ENCODE measurements around the gene GABBR2. TPM values are rescaled to one million over a fixed set of nuclear protein-coding genes. Genes with fewer than 3 reads are reported as not detected.

The GABBR2 gene
- polyA plus RNA-seq, 4 donors = 2.7 to 5.0 (median 4.6) TPM

GRCh38 chr9:98381311-98382103 is 327.2 kb downstream of the GABBR2 start:
- no peak for DNase-seq (ENCODE audit: low read depth in 4 of 4, low spot score in 3 of 4)

- DNase-seq (ENCODE audit: low read depth in 4 of 4, low spot score in 3 of 4) = no peak
Measured at GRCh38 chr9:98380065-98380681, 328.6 kb downstream of the GABBR2 start.

- DNase-seq (ENCODE audit: low read depth in 4 of 4, low spot score in 3 of 4) = no peak
Measured at GRCh38 chr9:98379572-98379971, 329.2 kb downstream of the GABBR2 start.

- no peak for DNase-seq (ENCODE audit: low read depth in 4 of 4, low spot score in 3 of 4)
Measured at GRCh38 chr9:98378794-98379193, 329.9 kb downstream of the GABBR2 start.

GRCh38 chr9:98378206-98378780 is 330.4 kb downstream of the GABBR2 start:
- no peak for DNase-seq (ENCODE audit: low read depth in 4 of 4, low spot score in 3 of 4)

DNA sequence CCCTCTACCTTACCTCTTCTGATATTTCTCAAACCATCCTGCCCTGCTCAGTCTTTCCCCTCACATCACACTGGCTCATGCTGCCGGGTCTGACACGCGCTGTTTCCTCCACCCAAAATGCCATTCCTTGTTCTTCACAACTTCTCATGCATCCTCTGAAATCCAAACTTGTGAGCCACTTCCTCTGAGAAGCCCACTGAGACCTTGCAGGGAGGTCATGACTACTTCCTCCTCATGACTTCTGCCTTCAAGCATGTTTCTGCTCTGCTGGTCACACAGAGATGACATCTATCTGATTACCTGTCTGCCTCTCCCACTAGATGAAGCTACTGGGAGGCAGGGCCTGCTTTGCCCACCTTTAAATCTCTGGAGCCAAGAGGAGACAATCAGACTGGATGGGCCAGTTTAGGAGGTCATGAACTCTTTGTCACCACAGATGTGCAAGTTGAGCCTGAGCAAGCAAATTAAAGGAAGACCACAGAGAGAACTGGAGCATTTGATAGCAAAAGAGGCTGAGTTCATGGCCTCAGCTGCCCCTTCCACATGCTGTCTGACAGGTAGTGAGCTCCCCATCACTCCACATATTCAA is 333.5 kb downstream of the GABBR2 start:
- DNase-seq (ENCODE audit: low read depth in 4 of 4, low spot score in 3 of 4) = no peak

GRCh38 chr9:98374385-98375051 is 334.2 kb downstream of the GABBR2 start:
- DNase-seq (ENCODE audit: low read depth in 4 of 4, low spot score in 3 of 4) = no peak

GRCh38 chr9:98373609-98374008 is 335.1 kb downstream of the GABBR2 start:
- no peak for DNase-seq (ENCODE audit: low read depth in 4 of 4, low spot score in 3 of 4)

DNA sequence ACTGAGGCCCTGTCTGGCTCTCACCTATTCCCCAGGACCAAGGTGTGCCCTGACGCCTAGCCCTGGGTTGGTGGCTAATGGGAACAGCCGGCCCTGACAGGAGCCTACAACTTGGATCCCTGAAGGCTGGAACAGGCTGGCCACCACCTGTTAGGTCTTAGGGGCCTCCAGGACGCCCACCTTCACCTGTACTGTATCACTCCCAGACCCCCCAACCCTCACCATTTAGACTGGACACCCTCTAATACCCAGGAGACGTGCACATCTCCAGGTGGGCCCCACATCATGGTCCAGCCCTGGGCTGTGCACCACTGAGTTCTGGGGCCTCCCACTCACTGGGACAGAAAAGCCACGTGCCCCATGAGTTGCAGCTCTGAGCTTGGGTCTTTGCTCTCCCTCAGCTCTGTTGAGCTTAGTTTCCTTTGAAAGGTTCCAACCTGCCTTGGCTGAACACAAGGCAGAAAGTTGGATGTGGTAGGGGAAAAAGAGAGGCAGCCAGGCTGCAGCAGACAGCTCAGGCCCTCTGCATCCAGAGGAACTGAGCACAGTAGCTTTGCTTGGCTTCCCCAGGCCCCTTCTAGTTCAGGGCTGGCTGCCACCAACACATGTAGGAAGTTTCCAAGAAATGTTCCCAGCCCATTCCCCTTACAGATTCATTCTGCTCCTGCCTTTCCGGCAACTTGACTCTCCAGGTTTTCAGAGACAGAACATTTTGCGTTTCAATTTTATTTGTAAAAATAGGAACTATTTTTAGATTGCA is 336.5 kb downstream of the GABBR2 start:
- no peak for DNase-seq (ENCODE audit: low read depth in 4 of 4, low spot score in 3 of 4)

DNA sequence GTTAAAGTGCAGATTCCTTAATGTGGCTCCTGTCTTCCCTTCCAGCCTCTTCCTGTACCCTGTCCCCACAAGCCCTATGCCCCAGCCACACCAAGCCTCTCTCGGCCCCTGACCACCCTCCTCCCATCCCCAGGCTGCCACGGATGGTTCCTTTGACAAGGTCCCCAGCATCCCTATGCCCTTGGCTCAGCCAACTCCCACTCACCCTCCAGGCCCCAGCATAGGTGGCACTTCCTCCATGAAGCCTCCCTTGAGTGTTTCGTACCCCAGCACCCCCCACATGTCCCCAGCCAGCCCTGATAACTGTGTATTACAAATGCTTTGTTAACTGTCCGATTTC is 337.8 kb downstream of the GABBR2 start:
- no peak for DNase-seq (ENCODE audit: low read depth in 4 of 4, low spot score in 3 of 4)

- no peak for DNase-seq (ENCODE audit: low read depth in 4 of 4, low spot score in 3 of 4)
Measured at GRCh38 chr9:98370300-98370975, 338.3 kb downstream of the GABBR2 start.

DNA sequence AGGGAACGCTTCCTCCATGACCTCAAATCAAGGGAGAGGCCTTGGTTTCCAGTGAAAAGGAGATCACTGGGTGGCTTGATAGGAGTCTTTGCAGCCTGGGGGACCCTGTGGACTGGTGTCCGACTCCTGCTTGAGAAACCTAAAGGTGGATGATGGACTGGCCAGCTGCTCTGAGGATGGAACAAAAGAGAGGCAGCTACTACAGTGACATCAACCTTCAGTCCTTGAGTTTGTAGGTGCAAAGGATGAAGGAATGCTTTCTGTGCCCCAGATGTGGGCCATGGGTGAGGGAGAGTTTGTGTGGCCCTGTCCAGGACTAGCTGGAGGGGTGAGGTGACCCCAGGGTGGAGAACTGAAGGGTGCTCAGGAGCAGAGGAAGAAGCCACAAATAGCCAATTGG is 338.8 kb downstream of the GABBR2 start:
- no peak for DNase-seq (ENCODE audit: low read depth in 4 of 4, low spot score in 3 of 4)

- no peak for DNase-seq (ENCODE audit: low read depth in 4 of 4, low spot score in 3 of 4)
Measured at GRCh38 chr9:98369471-98369870, 339.3 kb downstream of the GABBR2 start.

DNA sequence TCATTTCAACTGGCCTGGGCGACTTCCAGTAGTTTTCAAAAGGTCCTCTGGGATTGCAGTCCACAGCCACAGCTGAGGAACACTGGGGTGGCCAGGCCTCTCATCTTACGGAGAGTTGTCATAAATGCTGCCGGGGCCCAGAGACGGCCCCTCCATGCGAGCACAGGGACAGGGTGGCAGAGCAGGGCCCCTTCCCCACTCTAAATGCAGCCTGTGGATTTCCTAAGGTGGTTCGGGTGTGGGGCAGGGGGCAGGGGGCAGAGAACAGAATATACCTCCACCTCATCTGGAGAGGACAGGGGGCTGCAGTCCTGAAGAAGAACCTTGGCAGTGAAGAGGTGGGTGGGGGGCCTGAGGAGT is 339.7 kb downstream of the GABBR2 start:
- DNase-seq (ENCODE audit: low read depth in 4 of 4, low spot score in 3 of 4) = no peak

DNA sequence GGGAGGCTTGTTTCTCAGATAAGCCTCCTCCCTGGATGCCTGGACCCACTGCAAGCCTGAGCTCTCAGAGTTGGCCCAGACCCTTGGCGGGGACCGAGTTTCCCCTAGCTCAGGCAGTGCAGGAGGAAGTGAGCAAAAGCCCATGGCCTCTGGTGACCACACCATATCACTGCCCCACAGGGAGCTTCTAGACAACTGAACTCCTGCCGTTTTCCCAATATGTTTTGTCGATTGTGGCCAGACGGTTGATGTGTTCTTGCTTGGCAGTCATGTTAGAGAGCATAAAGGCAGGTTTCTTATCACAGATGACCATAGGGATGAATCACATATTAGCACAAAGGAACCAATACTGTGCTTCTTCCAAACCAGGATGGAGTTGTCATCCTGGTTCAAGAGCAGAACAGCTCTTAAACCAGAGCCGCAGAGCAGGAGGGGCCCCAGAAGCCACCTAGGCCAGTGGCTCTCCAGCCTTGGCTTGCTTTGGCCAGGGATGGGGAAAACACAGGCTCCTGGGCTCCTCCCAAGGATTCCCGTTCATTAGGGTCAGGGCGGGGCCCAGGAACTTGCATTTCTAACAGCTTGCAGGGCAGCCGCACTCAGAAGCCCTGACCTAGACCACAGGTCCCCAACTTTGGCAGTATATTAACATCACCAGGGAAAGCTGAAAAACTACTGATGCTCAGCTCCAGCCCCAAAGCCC is 340.2 kb downstream of the GABBR2 start:
- no peak for DNase-seq (ENCODE audit: low read depth in 4 of 4, low spot score in 3 of 4)

GRCh38 chr9:98367923-98368322 is 340.8 kb downstream of the GABBR2 start:
- DNase-seq (ENCODE audit: low read depth in 4 of 4, low spot score in 3 of 4) = no peak

- no peak for DNase-seq (ENCODE audit: low read depth in 4 of 4, low spot score in 3 of 4)
Measured at GRCh38 chr9:98367371-98367900, 341.3 kb downstream of the GABBR2 start.

DNA sequence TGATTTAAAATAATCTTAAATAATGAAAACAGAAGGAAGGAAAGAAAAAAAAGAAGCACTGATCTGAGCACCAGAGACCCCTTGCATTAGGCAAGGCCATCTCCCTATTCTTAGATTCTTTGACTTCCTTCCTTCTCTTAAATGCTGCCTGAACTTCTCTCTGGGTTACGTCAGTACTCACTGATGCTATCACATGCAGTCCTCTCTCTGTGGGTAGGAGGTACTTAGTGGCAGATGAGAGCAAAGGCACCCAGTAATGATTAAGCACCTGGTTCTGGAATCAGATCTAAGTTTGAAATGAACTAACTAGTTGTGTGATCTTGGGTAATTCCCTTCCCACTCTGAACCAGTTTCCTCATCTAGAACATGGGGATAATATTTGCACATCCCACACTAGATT is 343.0 kb downstream of the GABBR2 start:
- DNase-seq (ENCODE audit: low read depth in 4 of 4, low spot score in 3 of 4) = no peak

DNA sequence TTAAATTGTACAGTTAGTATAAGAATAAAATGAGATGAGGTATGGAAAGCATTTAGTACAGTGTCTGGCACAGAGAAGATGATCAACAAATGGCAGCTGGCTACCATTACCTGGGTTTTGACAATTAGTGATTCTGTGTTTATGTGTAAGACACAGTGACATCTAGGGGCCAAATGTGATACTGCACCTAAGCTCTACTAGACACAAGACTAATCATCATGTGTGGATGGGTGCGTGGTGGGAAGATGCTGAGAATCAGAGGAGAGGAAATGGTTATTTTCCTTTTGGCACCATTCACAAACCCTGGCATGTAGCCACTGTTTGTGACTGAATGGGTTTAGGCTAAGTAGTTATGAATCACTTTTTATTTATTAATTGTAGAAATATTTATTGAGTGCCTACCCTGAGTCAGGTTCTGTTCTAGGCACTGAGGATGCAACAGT is 343.5 kb downstream of the GABBR2 start:
- no peak for DNase-seq (ENCODE audit: low read depth in 4 of 4, low spot score in 3 of 4)

All from right renal pelvis (tissue), 4 donors.